Caco-2 (cell line): Measurements from ENCODE around the gene TEX36. TPM values are rescaled to one million over a fixed set of nuclear protein-coding genes. Genes with fewer than 3 reads are reported as not detected.
A peak's percentile ranks its signal among the peaks of the same experiment; 100 is the strongest.

Experiments
- BruUV-seq: library from RNA; stranded (reverse); fragments of 400-500 nt; replicated peaks from 2 replicates; lab custom pipeline; 2021; lab: Mats Ljungman, UMichigan
- CTCF ChIA-PET: fragments of 300-600 bp; sonication (Branson Sonifier 250); formaldehyde crosslinking; loops from one replicate; lab custom pipeline; 2022; ENCODE audit warnings: antibody characterized with exemption; lab: Charles Lee
- POLR2A ChIA-PET: fragments of 300-600 bp; sonication (Branson Sonifier 250); formaldehyde crosslinking; loops from one replicate; lab custom pipeline; 2022; ENCODE audit warnings: antibody characterized with exemption; lab: Charles Lee
- DNase-seq, 2 experiments: peaks; one replicate each; pipeline versions ENCODE4 v3.0.0 to v3.0.0-alpha.2; 2020 to 2022
- H3K27me3 ChIP-seq: replicated peaks from 2 replicates; pipeline ENCODE4 v1.6.0; 2011; ENCODE audit warnings: low read length; ENCODE audit not compliant: control insufficient read depth, insufficient read depth
- H3K36me3 ChIP-seq: 2 replicates; pipeline ENCODE4 v1.5.1; 2011; ENCODE audit warnings: low read length; ENCODE audit not compliant: control insufficient read depth, insufficient read depth
- H3K4me1 ChIP-seq: fragments of 250-450 bp; sonication (Bioruptor Pico); 2 replicates; pipeline ENCODE4 v1.5.1; 2020; ENCODE audit warnings: mild to moderate bottlenecking
- H3K4me3 ChIP-seq: 2 replicates; pipeline ENCODE4 v1.5.1; 2011; ENCODE audit warnings: low read depth, mild to moderate bottlenecking, control low read depth, low read length
- H3K9me3 ChIP-seq: fragments of 250-450 bp; sonication (Bioruptor Pico); 2 replicates; pipeline ENCODE4 v1.5.1; 2020; ENCODE audit warnings: mild to moderate bottlenecking, moderate library complexity
- H3K27ac Mint-ChIP-seq: one replicate; pipeline ENCODE4 v1.8.0; 2022; ENCODE audit warnings: mixed read lengths; ENCODE audit not compliant: unreplicated experiment
- H3K27me3 Mint-ChIP-seq: one replicate; pipeline ENCODE4 v1.8.0; 2022; ENCODE audit warnings: mixed read lengths; ENCODE audit not compliant: insufficient read depth, unreplicated experiment
- H3K36me3 Mint-ChIP-seq: one replicate; pipeline ENCODE4 v1.8.0; 2022; ENCODE audit warnings: mild to moderate bottlenecking, mixed read lengths; ENCODE audit not compliant: insufficient read depth, unreplicated experiment
- H3K4me1 Mint-ChIP-seq: one replicate; pipeline ENCODE4 v1.8.0; 2022; ENCODE audit warnings: low read depth, mixed read lengths; ENCODE audit not compliant: unreplicated experiment
- H3K4me3 Mint-ChIP-seq: one replicate; pipeline ENCODE4 v1.8.0; 2022; ENCODE audit warnings: mild to moderate bottlenecking, moderate library complexity, mixed read lengths; ENCODE audit not compliant: unreplicated experiment
- H3K9me3 Mint-ChIP-seq: one replicate; pipeline ENCODE4 v1.8.0; 2022; ENCODE audit warnings: mixed read lengths; ENCODE audit not compliant: unreplicated experiment
- CTCF ChIP-seq, 2 experiments: fragments of 200-600 bp in 1 of 2; IDR thresholded peaks; 1 replicate in 1 of 2; 2 replicates in 1 of 2; pipeline versions ENCODE4 v1.5.1 to v1.8.0; 2011 to 2022; ENCODE audit warnings: antibody characterized with exemption in 1 of 2, control low read depth in 1 of 2, inconsistent platforms in 1 of 2, low read depth in 1 of 2, low read length in 1 of 2, mild to moderate bottlenecking in 1 of 2, moderate library complexity in 1 of 2; ENCODE audit not compliant: insufficient read depth in 1 of 2, severe bottlenecking in 1 of 2, unreplicated experiment in 1 of 2
- intact Hi-C: fragments of 100-400 bp; cut with micrococcal nuclease; formaldehyde crosslinking; loops from one replicate; pipeline ENCODE4 v1.10.0; 2022; ENCODE audit not compliant: unreplicated experiment
- total RNA-seq: library from RNA; stranded (reverse); gene quantifications from 2 replicates; pipeline ENCODE4 v1.2.3, GENCODE V29; 2022

The TEX36 gene
- total RNA-seq, 1 experiment from 2014 or later, result not detected

GRCh38 chr10:125722811-125723210 is 39.8 kb upstream of the TEX36 start:
- no peak for TF ChIP-seq CTCF (IDR thresholded peaks at IDR 0.05; ENCODE audit: insufficient read depth in 1 of 2, low read depth in 1 of 2, low read length in 1 of 2, severe bottlenecking in 1 of 2, unreplicated experiment in 1 of 2)
- intact Hi-C loops, result no loop called here
- no peak for DNase-seq
- H3K36me3 ChIP-seq, result peaks cover 2% of the 10 kb centered on the region; the same call in 1 of the 2 replicates
- no peak overlapping the region for H3K4me3 Mint-ChIP-seq
- H3K4me1 Mint-ChIP-seq, result no peaks in the 10 kb centered on the region
- BruUV-seq, result no TSS peak
- CTCF ChIA-PET, result no interaction called here
- no peaks in the 10 kb centered on the region for H3K27me3 Mint-ChIP-seq
- H3K36me3 Mint-ChIP-seq, result peaks cover 65% of the 10 kb centered on the region
- POLR2A ChIA-PET, result no interaction called here
- peaks cover 5% of the 10 kb centered on the region; the same call in 1 of the 2 replicates for H3K4me1 ChIP-seq
- no peaks in the 10 kb centered on the region for H3K27me3 ChIP-seq
- no peak overlapping the region for H3K4me3 ChIP-seq
- H3K9me3 ChIP-seq, result no peaks in the 10 kb centered on the region
- H3K27ac Mint-ChIP-seq, result no peak overlapping the region
- H3K9me3 Mint-ChIP-seq, result no peaks in the 10 kb centered on the region

- H3K36me3 Mint-ChIP-seq, result peaks cover 48% of the 10 kb centered on the region
- no peaks in the 10 kb centered on the region for H3K9me3 Mint-ChIP-seq
- no peaks in the 10 kb centered on the region for H3K4me1 Mint-ChIP-seq
- no peaks in the 10 kb centered on the region for H3K9me3 ChIP-seq
- no peak for DNase-seq
- ChIA-PET POLR2A (no interaction called here), CTCF (no interaction called here)
- intact Hi-C loops, result no loop called here
- H3K27me3 Mint-ChIP-seq, result no peaks in the 10 kb centered on the region
- no peak for TF ChIP-seq CTCF (IDR thresholded peaks at IDR 0.05; ENCODE audit: insufficient read depth in 1 of 2, low read depth in 1 of 2, low read length in 1 of 2, severe bottlenecking in 1 of 2, unreplicated experiment in 1 of 2)
- H3K4me3 Mint-ChIP-seq, result peak overlapping the region; percentile 82
- no peaks in the 10 kb centered on the region for H3K27me3 ChIP-seq
- peaks cover 5% of the 10 kb centered on the region; the same call in 1 of the 2 replicates for H3K4me1 ChIP-seq
- BruUV-seq, result no TSS peak
- no peak overlapping the region for H3K27ac Mint-ChIP-seq
- peaks cover 2% of the 10 kb centered on the region; the same call in 1 of the 2 replicates for H3K36me3 ChIP-seq
- H3K4me3 ChIP-seq, result peak overlapping the region; percentile 75
These were observed 38.1 kb upstream of the TEX36 start for GRCh38 chr10:125721035-125721434.

GRCh38 chr10:125720002-125720382 is 37.0 kb upstream of the TEX36 start:
- POLR2A ChIA-PET, result interaction anchor here (1.0 kb wide), 1 partner anchor 12 kb away, joined by 5 read pairs; no protein-coding TSS in a partner anchor
- TSS peak; percentile 49 for BruUV-seq

More at GRCh38 chr10:125720002-125720382, 37.0 kb upstream of the TEX36 start:
- H3K9me3 Mint-ChIP-seq, result no peaks in the 10 kb centered on the region
- no peak for TF ChIP-seq CTCF (IDR thresholded peaks at IDR 0.05; ENCODE audit: insufficient read depth in 1 of 2, low read depth in 1 of 2, low read length in 1 of 2, severe bottlenecking in 1 of 2, unreplicated experiment in 1 of 2)
- CTCF ChIA-PET, result no interaction called here
- Histone ChIP-seq H3K4me1 (peaks cover 5% of the 10 kb centered on the region; the same call in 1 of the 2 replicates), H3K36me3 (no peaks in the 10 kb centered on the region), H3K4me3 (peak overlapping the region; percentile 75), H3K27me3 (no peaks in the 10 kb centered on the region), H3K9me3 (no peaks in the 10 kb centered on the region)
- H3K4me3 Mint-ChIP-seq, result peak overlapping the region; percentile 82
- H3K27ac Mint-ChIP-seq, result peak overlapping the region; percentile 97
- H3K36me3 Mint-ChIP-seq, result peaks cover 38% of the 10 kb centered on the region
- DNase-seq, result no peak
- no peaks in the 10 kb centered on the region for H3K27me3 Mint-ChIP-seq
- H3K4me1 Mint-ChIP-seq, result no peaks in the 10 kb centered on the region
- intact Hi-C loops, result no loop called here
